MM.1S (cell line): ENCODE results near the gene CCDC88C.
A peak's percentile ranks its signal among the peaks of the same experiment; 100 is the strongest.

Source experiments
- DNase-seq: peaks from one replicate; pipeline ENCODE4 v3.0.0-alpha.2; 2015
- H2AFZ ChIP-seq: fragments of 300-600 bp; sonication (generic); 2 replicates; pipeline ENCODE4 v1.6.0; 2016; ENCODE audit warnings: antibody characterized with exemption, low read length
- H3F3A ChIP-seq: fragments of 300-600 bp; sonication (generic); 2 replicates; pipeline ENCODE4 v1.6.1; 2016; ENCODE audit warnings: mild to moderate bottlenecking, antibody characterized with exemption, low read length, moderate library complexity, mixed read lengths; ENCODE audit not compliant: insufficient read depth
- H3K27ac ChIP-seq: fragments of 300-600 bp; sonication (generic); 2 replicates; pipeline ENCODE4 v1.5.1; 2016; ENCODE audit warnings: mild to moderate bottlenecking, low read length
- H3K27me3 ChIP-seq: fragments of 300-600 bp; sonication (generic); replicated peaks from 2 replicates; pipeline ENCODE4 v1.6.0; 2016; ENCODE audit warnings: low read length; ENCODE audit not compliant: insufficient read depth
- H3K36me3 ChIP-seq: fragments of 300-600 bp; sonication (generic); replicated peaks from 2 replicates; pipeline ENCODE4 v1.6.1; 2016; ENCODE audit warnings: mild to moderate bottlenecking, low read length, mixed read lengths; ENCODE audit not compliant: insufficient read depth
- H3K4me1 ChIP-seq: fragments of 300-600 bp; sonication (generic); 2 replicates; pipeline ENCODE4 v1.6.1; 2016; ENCODE audit warnings: low read length, mixed read lengths
- H3K4me2 ChIP-seq: fragments of 300-600 bp; sonication (generic); 2 replicates; pipeline ENCODE4 v1.6.0; 2016; ENCODE audit warnings: low read depth, low read length
- H3K4me3 ChIP-seq: fragments of 300-600 bp; sonication (generic); 2 replicates; pipeline ENCODE4 v1.5.1; 2016; ENCODE audit warnings: low read length, mixed read lengths
- H3K79me2 ChIP-seq: fragments of 300-600 bp; sonication (generic); 2 replicates; pipeline ENCODE4 v1.6.1; 2016; ENCODE audit warnings: mixed run types, low read length, mixed read lengths
- H3K9ac ChIP-seq: fragments of 300-600 bp; sonication (generic); 2 replicates; pipeline ENCODE4 v1.6.1; 2016; ENCODE audit warnings: low read length, mixed read lengths
- H3K9me2 ChIP-seq: fragments of 300-600 bp; sonication (generic); replicated peaks from 2 replicates; pipeline ENCODE4 v1.6.1; 2016; ENCODE audit warnings: mild to moderate bottlenecking, low read length, mixed read lengths; ENCODE audit not compliant: insufficient read depth
- H3K9me3 ChIP-seq: fragments of 300-600 bp; sonication (generic); replicated peaks from 2 replicates; pipeline ENCODE4 v1.6.1; 2016; ENCODE audit warnings: mild to moderate bottlenecking, low read length, mixed read lengths; ENCODE audit not compliant: insufficient read depth
- H4K20me1 ChIP-seq: fragments of 300-600 bp; sonication (generic); 2 replicates; pipeline ENCODE4 v1.6.1; 2016; ENCODE audit warnings: mild to moderate bottlenecking, low read length, moderate library complexity, mixed read lengths; ENCODE audit not compliant: insufficient read depth
- EZH2 ChIP-seq: fragments of 300-600 bp; sonication (generic); optimal IDR thresholded peaks from 2 replicates; pipeline ENCODE3; 2017; ENCODE audit warnings: low read depth, mild to moderate bottlenecking, antibody characterized with exemption, low read length, mixed read lengths
- EZH2phosphoT487 ChIP-seq: fragments of 300-600 bp; sonication (generic); IDR thresholded peaks from 2 replicates; pipeline ENCODE4 v1.6.1; 2018; ENCODE audit warnings: antibody characterized with exemption, low read length
- TF ChIP-seq, protein P1 (sequence below): fragments of 300-600 bp; sonication (generic); IDR thresholded peaks from 2 replicates; pipeline ENCODE4 v1.5.1; 2016; ENCODE audit warnings: antibody characterized with exemption, low read length, mixed read lengths

Gene CCDC88C

DNA sequence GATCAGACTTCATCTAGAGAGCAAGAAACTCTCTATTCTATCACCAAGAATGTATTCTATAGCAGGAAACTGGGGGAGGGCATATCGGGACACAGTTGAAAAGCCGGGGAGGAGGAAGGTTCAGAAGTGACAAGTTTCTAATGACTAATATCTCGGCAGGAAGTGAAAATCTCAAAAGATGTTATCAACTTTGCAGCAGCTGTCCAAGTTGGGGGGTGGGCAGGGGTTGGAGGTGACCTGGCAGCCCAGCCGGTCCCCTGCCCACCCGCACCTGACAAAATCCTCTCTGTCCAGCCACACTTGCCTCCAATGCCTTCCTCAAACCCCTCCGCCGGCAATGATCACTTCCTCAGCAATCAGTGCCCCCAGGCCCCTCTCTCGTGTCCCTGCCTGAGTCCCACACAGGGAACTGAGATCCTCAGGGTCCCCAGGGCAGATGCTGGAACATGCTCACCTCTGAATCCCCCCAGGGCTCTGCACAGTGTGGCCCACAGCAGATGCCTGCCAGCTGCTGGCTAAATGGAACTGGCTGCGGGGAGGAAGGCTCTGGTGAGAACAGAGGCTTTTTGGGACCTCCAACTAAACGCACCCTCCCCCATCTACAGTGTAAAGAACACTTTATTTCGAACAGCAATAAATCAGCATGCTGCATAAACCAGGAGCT, 43.9 kb downstream of the CCDC88C start:
- Histone ChIP-seq H3K9me3 (no peaks in the 10 kb centered on the region), H4K20me1 (no peaks in the 10 kb centered on the region), H3K4me1 (peaks cover 88% of the 10 kb centered on the region), H3K4me2 (peak overlapping the region; percentile 93), H3K9ac (peak overlapping the region; percentile 98), H3K4me3 (peak overlapping the region; percentile 42), H3K36me3 (no peaks in the 10 kb centered on the region), H2AFZ (no peak overlapping the region), H3F3A (peaks cover 87% of the 10 kb centered on the region), H3K79me2 (peaks cover 92% of the 10 kb centered on the region), H3K27ac (peak overlapping the region; percentile 100), H3K27me3 (no peaks in the 10 kb centered on the region), H3K9me2 (no peaks in the 10 kb centered on the region)
- TF ChIP-seq EZH2: no peak
- DNase-seq: peak; percentile 80

DNA sequence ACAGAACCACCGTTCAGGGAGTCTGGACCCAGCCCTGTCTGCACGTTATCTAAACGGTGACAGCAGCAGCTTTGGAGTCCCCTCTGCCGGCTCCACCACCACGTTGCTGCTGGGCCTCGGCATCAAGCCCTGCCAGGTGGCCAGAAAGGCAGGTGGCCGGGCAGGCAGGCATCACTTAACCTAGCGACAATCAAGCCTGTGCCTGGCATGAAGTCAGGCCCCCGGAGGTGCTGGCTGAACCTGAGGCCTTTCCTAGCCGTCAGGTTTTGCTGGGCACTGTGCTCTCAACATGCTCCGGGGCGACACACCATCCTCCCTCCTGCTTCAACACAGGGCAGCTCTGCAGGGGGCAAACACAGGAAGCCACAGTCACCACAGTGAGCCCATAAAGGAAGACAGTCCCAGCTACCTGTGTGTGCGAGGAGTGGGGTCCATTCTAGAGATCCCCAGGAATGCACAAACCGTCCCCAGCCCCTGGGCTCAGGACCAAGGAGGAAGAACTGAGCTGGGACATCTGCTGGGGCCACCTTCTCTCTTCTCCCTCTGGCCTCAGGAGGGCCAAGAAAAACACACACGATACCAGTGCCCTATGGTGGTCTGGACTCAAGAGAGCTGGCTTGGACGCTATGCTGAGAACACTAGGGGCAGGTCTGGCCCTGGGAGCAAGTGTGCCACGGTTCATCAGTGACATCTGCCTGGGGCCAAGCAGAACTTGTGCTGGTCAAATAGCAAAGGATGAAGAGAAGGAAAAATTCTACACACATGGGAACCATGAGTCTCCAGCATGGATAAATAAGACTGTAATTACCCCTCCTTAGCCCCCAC, 44.7 kb downstream of the CCDC88C start:
- Histone ChIP-seq H3K9me2 (no peaks in the 10 kb centered on the region), H2AFZ (no peak overlapping the region), H3K36me3 (no peaks in the 10 kb centered on the region), H3K4me1 (peaks cover 88% of the 10 kb centered on the region), H4K20me1 (no peaks in the 10 kb centered on the region), H3K4me3 (peak overlapping the region; percentile 42; the same call in 1 of the 2 replicates), H3K27ac (peak overlapping the region; percentile 100), H3K9ac (peak overlapping the region; percentile 98), H3F3A (peaks cover 87% of the 10 kb centered on the region), H3K27me3 (no peaks in the 10 kb centered on the region), H3K9me3 (no peaks in the 10 kb centered on the region), H3K79me2 (peaks cover 92% of the 10 kb centered on the region), H3K4me2 (peak overlapping the region; percentile 93)
- TF ChIP-seq EZH2 (no peak), EZH2phosphoT487 (no peak)
- TF ChIP-seq, protein P1, sequence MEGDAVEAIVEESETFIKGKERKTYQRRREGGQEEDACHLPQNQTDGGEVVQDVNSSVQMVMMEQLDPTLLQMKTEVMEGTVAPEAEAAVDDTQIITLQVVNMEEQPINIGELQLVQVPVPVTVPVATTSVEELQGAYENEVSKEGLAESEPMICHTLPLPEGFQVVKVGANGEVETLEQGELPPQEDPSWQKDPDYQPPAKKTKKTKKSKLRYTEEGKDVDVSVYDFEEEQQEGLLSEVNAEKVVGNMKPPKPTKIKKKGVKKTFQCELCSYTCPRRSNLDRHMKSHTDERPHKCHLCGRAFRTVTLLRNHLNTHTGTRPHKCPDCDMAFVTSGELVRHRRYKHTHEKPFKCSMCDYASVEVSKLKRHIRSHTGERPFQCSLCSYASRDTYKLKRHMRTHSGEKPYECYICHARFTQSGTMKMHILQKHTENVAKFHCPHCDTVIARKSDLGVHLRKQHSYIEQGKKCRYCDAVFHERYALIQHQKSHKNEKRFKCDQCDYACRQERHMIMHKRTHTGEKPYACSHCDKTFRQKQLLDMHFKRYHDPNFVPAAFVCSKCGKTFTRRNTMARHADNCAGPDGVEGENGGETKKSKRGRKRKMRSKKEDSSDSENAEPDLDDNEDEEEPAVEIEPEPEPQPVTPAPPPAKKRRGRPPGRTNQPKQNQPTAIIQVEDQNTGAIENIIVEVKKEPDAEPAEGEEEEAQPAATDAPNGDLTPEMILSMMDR: peak; percentile 5; the same call in 1 of the 2 replicates
- peak; percentile 48 for DNase-seq

DNA sequence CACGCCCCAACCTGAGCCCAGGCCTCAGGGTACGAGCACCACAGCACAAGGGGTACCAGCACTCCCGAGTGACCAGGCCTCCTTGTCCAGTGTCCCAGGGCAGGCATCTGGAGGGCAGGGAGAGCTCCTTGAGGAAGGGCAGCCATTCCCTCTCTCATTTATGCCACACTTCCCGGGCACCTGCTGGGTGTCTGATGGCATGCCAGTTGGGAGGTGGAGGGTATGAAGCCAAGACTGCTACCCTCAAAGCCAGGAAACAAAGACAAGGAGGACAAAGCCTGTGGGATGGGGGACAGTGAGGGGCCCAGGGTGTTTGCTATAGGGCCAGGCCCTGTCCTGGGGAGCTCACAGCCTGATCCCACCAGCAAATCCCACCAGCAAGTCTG, 45.6 kb downstream of the CCDC88C start:
- H3K79me2 ChIP-seq: peaks cover 85% of the 10 kb centered on the region
- H3K9ac ChIP-seq: peak overlapping the region; percentile 99
- peak overlapping the region; percentile 100 for H3K27ac ChIP-seq
- H3K4me2 ChIP-seq: peak overlapping the region; percentile 82
- no peak for TF ChIP-seq EZH2
- TF ChIP-seq EZH2phosphoT487: no peak
- TF ChIP-seq, protein P1: no peak
- no peaks in the 10 kb centered on the region for H3K36me3 ChIP-seq
- H3K27me3 ChIP-seq: no peaks in the 10 kb centered on the region
- peaks cover 84% of the 10 kb centered on the region for H3F3A ChIP-seq
- H2AFZ ChIP-seq: no peak overlapping the region
- H3K9me2 ChIP-seq: no peaks in the 10 kb centered on the region
- peak overlapping the region; percentile 34 for H3K4me3 ChIP-seq
- no peaks in the 10 kb centered on the region for H4K20me1 ChIP-seq
- H3K4me1 ChIP-seq: peaks cover 84% of the 10 kb centered on the region
- no peak for DNase-seq
- H3K9me3 ChIP-seq: no peaks in the 10 kb centered on the region
